ENCODE measurements around the gene GLT6D1.

The GLT6D1 gene

GRCh38 chr9:135579889-135580660 lies 59.3 kb downstream of the GLT6D1 start:
- H3K4me3 ChIP-seq (ENCODE audit: low read depth, low read length): no peak overlapping the region
- TF ChIP-seq CTCF (conservative IDR thresholded peaks at IDR 0.05; ENCODE audit: low read depth, low read length): no peak
- DNase-seq (ENCODE audit: low read depth): no peak

- H3K4me3 ChIP-seq (ENCODE audit: low read depth, low read length): no peak overlapping the region
- no peak for TF ChIP-seq CTCF (conservative IDR thresholded peaks at IDR 0.05; ENCODE audit: low read depth, low read length)
- no peak for DNase-seq (ENCODE audit: low read depth)
Observed at GRCh38 chr9:135579356-135579755, 60.0 kb downstream of the GLT6D1 start.

GRCh38 chr9:135577256-135577655 lies 62.1 kb downstream of the GLT6D1 start:
- TF ChIP-seq CTCF (conservative IDR thresholded peaks at IDR 0.05; ENCODE audit: low read depth, low read length): no peak
- no peak for DNase-seq (ENCODE audit: low read depth)
- H3K4me3 ChIP-seq (ENCODE audit: low read depth, low read length): no peak overlapping the region

- H3K4me3 ChIP-seq (ENCODE audit: low read depth, low read length): no peak overlapping the region
- no peak for DNase-seq (ENCODE audit: low read depth)
- no peak for TF ChIP-seq CTCF (conservative IDR thresholded peaks at IDR 0.05; ENCODE audit: low read depth, low read length)
Observed at GRCh38 chr9:135575995-135576631, 63.2 kb downstream of the GLT6D1 start.

- no peak for TF ChIP-seq CTCF (conservative IDR thresholded peaks at IDR 0.05; ENCODE audit: low read depth, low read length)
- H3K4me3 ChIP-seq (ENCODE audit: low read depth, low read length): no peak overlapping the region
- DNase-seq (ENCODE audit: low read depth): no peak
Observed at GRCh38 chr9:135574943-135575342, 64.4 kb downstream of the GLT6D1 start.

GRCh38 chr9:135574331-135574730 lies 65.0 kb downstream of the GLT6D1 start:
- TF ChIP-seq CTCF (conservative IDR thresholded peaks at IDR 0.05; ENCODE audit: low read depth, low read length): no peak
- no peak for DNase-seq (ENCODE audit: low read depth)
- no peak overlapping the region for H3K4me3 ChIP-seq (ENCODE audit: low read depth, low read length)

Measured in choroid plexus epithelial cell (primary cell).